HEK293T (cell line): Measurements from ENCODE around the gene TSGA10IP.

ENCODE experiments used
- FOXA1 ChIP-seq: fragments of 450-650 bp; IDR thresholded peaks from 2 replicates; pipeline ENCODE4 v1.6.1; 2016; ENCODE audit warnings: mild to moderate bottlenecking
- L3MBTL2 ChIP-seq: fragments of 450-650 bp; conservative IDR thresholded peaks from 2 replicates; pipeline ENCODE4 v1.6.1; 2016; ENCODE audit warnings: mild to moderate bottlenecking
- NFRKB ChIP-seq: fragments of 450-650 bp; IDR thresholded peaks from 2 replicates; pipeline ENCODE4 v1.6.1; 2016; ENCODE audit warnings: mild to moderate bottlenecking, moderate library complexity

DNA sequence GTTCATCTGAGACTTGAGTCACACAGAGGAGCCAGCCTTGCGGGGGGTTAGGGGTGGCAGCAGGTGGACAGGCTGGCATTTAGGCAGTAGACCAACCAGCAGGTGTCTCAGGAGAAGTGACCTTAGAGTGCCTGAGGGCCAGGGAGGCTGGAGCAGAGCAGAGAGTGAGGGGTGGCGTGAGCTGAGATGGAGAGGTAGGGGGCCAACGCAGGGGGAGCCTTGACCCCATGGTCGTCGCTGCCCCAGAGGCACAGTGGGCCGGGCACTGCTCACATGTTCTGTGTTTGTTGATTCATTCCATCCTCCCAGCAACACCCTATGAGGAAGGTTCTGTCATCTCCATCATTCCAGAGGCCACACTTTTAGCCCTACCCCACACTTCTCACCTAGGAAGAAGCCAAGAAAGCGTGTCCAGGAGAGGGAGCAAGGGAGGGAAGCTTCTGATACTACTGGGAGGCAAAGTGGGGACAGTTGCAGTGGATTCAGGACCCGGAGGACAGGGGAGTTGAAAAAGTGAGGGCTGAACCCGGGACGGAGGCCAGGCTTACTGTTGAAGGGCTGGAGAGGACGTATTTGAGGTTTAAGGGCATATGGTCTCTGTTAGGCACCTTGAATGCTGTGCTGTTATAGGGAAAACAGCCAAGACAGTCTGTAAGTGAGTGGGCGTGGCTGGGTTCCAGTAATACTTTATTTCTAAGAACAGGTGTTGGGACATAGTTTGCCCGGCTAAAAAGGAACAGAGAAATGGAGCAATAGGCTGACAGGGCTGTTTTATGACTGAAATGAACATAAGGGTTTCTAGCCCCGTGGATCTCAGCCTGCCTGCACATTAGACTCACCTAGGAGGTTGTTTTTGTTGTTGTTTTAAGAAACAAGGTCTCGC, 23.6 kb downstream of the TSGA10IP start:
- TF ChIP-seq NFRKB (no peak), FOXA1 (no peak), L3MBTL2 (no peak)
